Measurements from ENCODE around the gene COX18.

Gene COX18, protein sequence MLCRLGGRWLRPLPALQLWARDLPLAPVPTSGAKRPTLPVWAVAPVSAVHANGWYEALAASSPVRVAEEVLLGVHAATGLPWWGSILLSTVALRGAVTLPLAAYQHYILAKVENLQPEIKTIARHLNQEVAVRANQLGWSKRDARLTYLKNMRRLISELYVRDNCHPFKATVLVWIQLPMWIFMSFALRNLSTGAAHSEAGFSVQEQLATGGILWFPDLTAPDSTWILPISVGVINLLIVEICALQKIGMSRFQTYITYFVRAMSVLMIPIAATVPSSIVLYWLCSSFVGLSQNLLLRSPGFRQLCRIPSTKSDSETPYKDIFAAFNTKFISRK

DNA sequence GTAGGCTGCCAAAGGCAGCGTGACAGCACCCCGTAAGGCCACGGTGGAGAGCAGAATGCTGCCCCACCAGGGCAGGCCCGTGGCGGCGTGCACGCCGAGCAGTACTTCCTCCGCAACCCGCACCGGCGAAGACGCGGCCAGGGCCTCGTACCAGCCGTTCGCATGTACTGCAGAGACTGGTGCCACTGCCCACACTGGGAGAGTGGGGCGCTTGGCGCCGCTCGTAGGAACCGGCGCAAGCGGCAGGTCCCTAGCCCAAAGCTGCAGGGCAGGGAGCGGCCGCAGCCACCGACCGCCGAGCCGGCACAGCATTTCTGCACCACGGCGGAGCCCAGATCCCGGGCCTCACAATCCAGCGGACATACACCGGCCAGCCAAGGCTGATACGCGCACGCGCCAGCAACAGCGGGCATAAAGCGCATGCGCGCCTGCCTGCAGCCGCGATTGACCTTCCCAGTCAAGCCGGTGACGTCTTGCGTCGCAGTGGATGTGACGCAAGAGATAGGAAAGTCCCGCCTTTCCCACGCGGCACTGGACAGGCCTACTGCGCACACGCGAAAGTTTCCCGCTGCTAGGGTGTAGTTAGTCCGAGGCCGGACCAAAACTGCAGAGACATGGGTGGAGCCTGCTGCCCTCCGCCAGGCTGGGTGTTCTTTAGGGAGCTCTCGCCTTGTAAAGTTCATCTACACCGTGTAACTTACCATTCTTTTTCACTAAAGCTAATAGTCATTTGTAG, at the start of gene COX18:
TSS of gene COX18 (minus strand) at position 379 of the 736 bp plus-strand sequence. CDS start at position 312, 67 bp downstream.
- Histone ChIP-seq H3K9ac (ENCODE audit: low read length) (peak within 1 kb of the TSS; percentile 89), H3K36me3 (ENCODE audit: insufficient read depth, low read length) (peaks cover 18% of the 10 kb centered on the region; the same call in 1 of the 2 replicates), H3K4me3 (ENCODE audit: low read depth, low read length, poor library complexity, severe bottlenecking) (peak within 1 kb of the TSS; percentile 77), H3K9me2 (ENCODE audit: low read depth, low read length) (no peaks in the 10 kb centered on the region), H2AFZ (ENCODE audit: low read length) (peak within 1 kb of the TSS; percentile 60; the same call in 1 of the 2 replicates), H3K27me3 (ENCODE audit: insufficient read depth, low read length) (no peaks in the 10 kb centered on the region), H3K9me3 (ENCODE audit: low read length) (no peaks in the 10 kb centered on the region), H3K4me1 (ENCODE audit: insufficient read depth, low read length, severe bottlenecking) (peaks cover 24% of the 10 kb centered on the region), H3K27ac (ENCODE audit: low read depth, low read length, poor library complexity, severe bottlenecking) (peak within 1 kb of the TSS; percentile 87), H4K20me1 (ENCODE audit: insufficient read depth, low read length) (no peaks in the 10 kb centered on the region), H3K79me2 (ENCODE audit: insufficient read depth, low read length) (no peaks in the 10 kb centered on the region), H3K4me2 (ENCODE audit: low read length) (peak within 1 kb of the TSS; percentile 85), H3F3A (ENCODE audit: insufficient read depth, low read length) (0 out of 2 replicates have a peak, but pooled peaks cover 6% of the 10 kb centered on the region)
- TF ChIP-seq, protein P1, sequence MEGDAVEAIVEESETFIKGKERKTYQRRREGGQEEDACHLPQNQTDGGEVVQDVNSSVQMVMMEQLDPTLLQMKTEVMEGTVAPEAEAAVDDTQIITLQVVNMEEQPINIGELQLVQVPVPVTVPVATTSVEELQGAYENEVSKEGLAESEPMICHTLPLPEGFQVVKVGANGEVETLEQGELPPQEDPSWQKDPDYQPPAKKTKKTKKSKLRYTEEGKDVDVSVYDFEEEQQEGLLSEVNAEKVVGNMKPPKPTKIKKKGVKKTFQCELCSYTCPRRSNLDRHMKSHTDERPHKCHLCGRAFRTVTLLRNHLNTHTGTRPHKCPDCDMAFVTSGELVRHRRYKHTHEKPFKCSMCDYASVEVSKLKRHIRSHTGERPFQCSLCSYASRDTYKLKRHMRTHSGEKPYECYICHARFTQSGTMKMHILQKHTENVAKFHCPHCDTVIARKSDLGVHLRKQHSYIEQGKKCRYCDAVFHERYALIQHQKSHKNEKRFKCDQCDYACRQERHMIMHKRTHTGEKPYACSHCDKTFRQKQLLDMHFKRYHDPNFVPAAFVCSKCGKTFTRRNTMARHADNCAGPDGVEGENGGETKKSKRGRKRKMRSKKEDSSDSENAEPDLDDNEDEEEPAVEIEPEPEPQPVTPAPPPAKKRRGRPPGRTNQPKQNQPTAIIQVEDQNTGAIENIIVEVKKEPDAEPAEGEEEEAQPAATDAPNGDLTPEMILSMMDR (IDR thresholded peaks at IDR 0.05; ENCODE audit: low read length): no peak
- no peak for TF ChIP-seq EZH2 (IDR thresholded peaks at IDR 0.05; ENCODE audit: borderline replicate concordance, low read length)

DNA sequence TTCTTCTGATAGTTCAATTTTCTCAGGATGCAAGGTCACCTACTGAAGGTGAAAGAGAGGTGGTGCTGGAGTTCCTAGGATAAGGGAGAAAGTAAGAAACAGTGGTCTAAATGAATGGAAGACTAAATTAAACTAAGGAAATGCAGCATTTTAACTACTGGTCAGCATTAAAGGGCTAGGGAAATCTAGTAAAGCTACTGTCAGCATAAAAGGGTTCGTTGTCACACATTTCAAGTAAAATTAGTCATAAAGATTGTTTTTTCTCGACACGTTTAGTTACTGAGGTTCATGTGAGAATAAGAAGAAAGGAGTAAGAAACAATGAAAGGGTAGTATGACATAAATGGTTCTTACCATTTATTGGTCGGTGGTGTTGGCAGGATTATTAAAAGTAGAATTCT, 40.0 kb upstream of the COX18 start:
- Histone ChIP-seq H2AFZ (ENCODE audit: low read length) (no peak overlapping the region), H3K4me1 (ENCODE audit: insufficient read depth, low read length, severe bottlenecking) (no peaks in the 10 kb centered on the region), H3F3A (ENCODE audit: insufficient read depth, low read length) (0 out of 2 replicates have a peak, but pooled peaks cover 4% of the 10 kb centered on the region), H3K27ac (ENCODE audit: low read depth, low read length, poor library complexity, severe bottlenecking) (no peak overlapping the region), H3K9me2 (ENCODE audit: low read depth, low read length) (no peaks in the 10 kb centered on the region), H3K4me2 (ENCODE audit: low read length) (no peak overlapping the region), H3K27me3 (ENCODE audit: insufficient read depth, low read length) (no peaks in the 10 kb centered on the region), H3K9ac (ENCODE audit: low read length) (no peak overlapping the region), H3K79me2 (ENCODE audit: insufficient read depth, low read length) (no peaks in the 10 kb centered on the region), H4K20me1 (ENCODE audit: insufficient read depth, low read length) (no peaks in the 10 kb centered on the region), H3K36me3 (ENCODE audit: insufficient read depth, low read length) (peaks cover 64% of the 10 kb centered on the region), H3K4me3 (ENCODE audit: low read depth, low read length, poor library complexity, severe bottlenecking) (no peak overlapping the region), H3K9me3 (ENCODE audit: low read length) (no peaks in the 10 kb centered on the region)
- TF ChIP-seq, protein P1 (IDR thresholded peaks at IDR 0.05; ENCODE audit: low read length): no peak
- TF ChIP-seq EZH2 (IDR thresholded peaks at IDR 0.05; ENCODE audit: borderline replicate concordance, low read length): no peak

DNA sequence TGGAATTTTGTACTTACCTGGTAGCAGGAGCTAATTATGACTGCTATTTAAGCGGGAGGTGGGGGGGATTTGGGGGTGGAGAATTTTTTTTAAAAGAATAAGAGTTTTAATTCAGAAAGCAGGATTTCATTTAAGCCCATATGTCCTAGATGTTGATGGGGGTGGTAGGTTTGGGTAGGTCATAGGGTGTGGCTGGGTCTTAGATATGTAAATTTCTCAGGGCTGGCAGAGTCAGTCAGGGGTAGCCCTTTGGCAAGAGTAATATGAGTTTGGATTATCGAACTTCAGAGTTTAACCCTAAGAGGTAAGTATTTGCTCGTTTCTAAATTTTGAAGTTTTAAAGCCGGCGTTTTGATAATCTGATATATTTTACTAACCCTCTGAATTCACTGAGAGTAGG, 35.2 kb upstream of the COX18 start:
- no peaks in the 10 kb centered on the region for H3F3A ChIP-seq (ENCODE audit: insufficient read depth, low read length)
- no peak overlapping the region for H3K9ac ChIP-seq (ENCODE audit: low read length)
- no peak overlapping the region for H2AFZ ChIP-seq (ENCODE audit: low read length)
- peaks cover 69% of the 10 kb centered on the region for H3K36me3 ChIP-seq (ENCODE audit: insufficient read depth, low read length)
- no peaks in the 10 kb centered on the region for H3K79me2 ChIP-seq (ENCODE audit: insufficient read depth, low read length)
- no peak overlapping the region for H3K27ac ChIP-seq (ENCODE audit: low read depth, low read length, poor library complexity, severe bottlenecking)
- no peak overlapping the region for H3K4me2 ChIP-seq (ENCODE audit: low read length)
- TF ChIP-seq EZH2 (IDR thresholded peaks at IDR 0.05; ENCODE audit: borderline replicate concordance, low read length): no peak
- TF ChIP-seq, protein P1 (IDR thresholded peaks at IDR 0.05; ENCODE audit: low read length): no peak
- no peaks in the 10 kb centered on the region for H3K4me1 ChIP-seq (ENCODE audit: insufficient read depth, low read length, severe bottlenecking)
- H4K20me1 ChIP-seq (ENCODE audit: insufficient read depth, low read length): no peaks in the 10 kb centered on the region
- H3K9me3 ChIP-seq (ENCODE audit: low read length): no peaks in the 10 kb centered on the region
- H3K27me3 ChIP-seq (ENCODE audit: insufficient read depth, low read length): no peaks in the 10 kb centered on the region
- H3K4me3 ChIP-seq (ENCODE audit: low read depth, low read length, poor library complexity, severe bottlenecking): no peak overlapping the region
- no peaks in the 10 kb centered on the region for H3K9me2 ChIP-seq (ENCODE audit: low read depth, low read length)

All from OCI-LY1 (cell line).